PC-9 (cell line): ENCODE results near the gene DOCK9.

Experiments
- EZH2 ChIP-seq: fragments of 200-600 bp; sonication (generic); IDR thresholded peaks from 2 replicates; pipeline ENCODE4 v1.8.0; 2017; ENCODE audit warnings: antibody characterized with exemption, low read depth
- TF ChIP-seq, protein P1 (sequence below): fragments of 200-600 bp; sonication (generic); conservative IDR thresholded peaks from 2 replicates; pipeline ENCODE4 v1.6.1; 2017; ENCODE audit warnings: mixed run types, antibody characterized with exemption, mild to moderate bottlenecking, moderate library complexity

DNA sequence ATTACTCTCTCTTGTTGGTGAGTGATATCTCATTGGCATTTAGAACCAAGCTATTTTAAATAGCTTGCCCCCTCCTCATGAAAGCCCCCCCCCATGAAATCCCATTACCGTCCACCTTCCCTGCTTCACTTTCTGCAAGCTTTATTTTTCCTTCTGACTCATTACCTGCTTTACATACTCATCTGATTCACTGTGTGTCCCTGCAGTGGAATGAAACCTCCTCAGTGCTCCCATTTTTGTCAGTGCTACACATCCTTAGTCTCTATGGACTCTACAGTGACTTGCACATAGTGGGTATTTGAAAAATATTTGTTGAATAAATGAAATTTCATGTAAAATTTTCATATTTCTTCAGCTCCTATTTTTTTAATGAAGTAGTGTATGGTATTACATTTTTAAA lies 62.3 kb downstream of the DOCK9 start:
- TF ChIP-seq EZH2, result no peak
- TF ChIP-seq, protein P1, sequence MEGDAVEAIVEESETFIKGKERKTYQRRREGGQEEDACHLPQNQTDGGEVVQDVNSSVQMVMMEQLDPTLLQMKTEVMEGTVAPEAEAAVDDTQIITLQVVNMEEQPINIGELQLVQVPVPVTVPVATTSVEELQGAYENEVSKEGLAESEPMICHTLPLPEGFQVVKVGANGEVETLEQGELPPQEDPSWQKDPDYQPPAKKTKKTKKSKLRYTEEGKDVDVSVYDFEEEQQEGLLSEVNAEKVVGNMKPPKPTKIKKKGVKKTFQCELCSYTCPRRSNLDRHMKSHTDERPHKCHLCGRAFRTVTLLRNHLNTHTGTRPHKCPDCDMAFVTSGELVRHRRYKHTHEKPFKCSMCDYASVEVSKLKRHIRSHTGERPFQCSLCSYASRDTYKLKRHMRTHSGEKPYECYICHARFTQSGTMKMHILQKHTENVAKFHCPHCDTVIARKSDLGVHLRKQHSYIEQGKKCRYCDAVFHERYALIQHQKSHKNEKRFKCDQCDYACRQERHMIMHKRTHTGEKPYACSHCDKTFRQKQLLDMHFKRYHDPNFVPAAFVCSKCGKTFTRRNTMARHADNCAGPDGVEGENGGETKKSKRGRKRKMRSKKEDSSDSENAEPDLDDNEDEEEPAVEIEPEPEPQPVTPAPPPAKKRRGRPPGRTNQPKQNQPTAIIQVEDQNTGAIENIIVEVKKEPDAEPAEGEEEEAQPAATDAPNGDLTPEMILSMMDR, result no peak
